ENCODE results near the gene CNN3. TPM values are rescaled to one million over a fixed set of nuclear protein-coding genes. Genes with fewer than 3 reads are reported as not detected.

The CNN3 gene
- total RNA-seq (2022; extraction: Qiagen RNA extraction), result 48.0 to 59.9 TPM (median 53.0 TPM) in 5 replicates

DNA sequence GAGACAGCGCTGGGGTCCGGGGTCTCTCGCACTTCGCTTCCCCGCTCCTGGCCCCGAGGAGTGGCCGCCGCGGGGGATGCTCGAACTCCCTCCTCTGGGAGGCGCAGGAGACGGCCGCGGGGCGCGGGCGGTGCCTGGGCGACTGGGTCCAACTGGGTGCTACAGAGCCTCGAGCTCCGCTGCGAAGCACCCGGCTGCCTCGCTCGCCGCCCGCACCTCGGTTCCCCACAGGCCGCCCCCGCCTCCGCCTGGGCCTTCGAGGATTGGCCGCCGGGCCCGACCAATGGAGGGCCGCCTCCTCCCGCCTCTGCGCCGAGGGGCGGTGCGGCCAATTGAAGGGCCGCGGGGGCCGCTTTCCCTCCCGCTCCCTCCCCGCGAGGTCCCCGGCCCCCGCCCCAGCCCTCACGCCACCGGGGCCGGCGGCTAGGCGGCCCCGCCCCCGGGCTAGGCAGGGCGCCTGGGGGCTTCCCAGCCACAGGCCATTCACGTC lies at the start of gene CNN3:
Gene CNN3, minus strand, starts transcription at position 196 of the 490 bp plus-strand sequence. CDS start 216 bp downstream, outside the sequence.

Other genes with a start within 250 kb of the CNN3 start
- 1.2 to 2.1 TPM (median 1.9 TPM) in 5 replicates for gene SLC44A3, start 106.8 kb downstream of the CNN3 start, total RNA-seq (2022; extraction: Qiagen RNA extraction)
- 4.0 to 8.4 TPM (median 7.3 TPM) in 5 replicates for gene ALG14, start 145.8 kb upstream of the CNN3 start, total RNA-seq (2022; extraction: Qiagen RNA extraction)
- 7.2 to 13.5 TPM (median 10.6 TPM) in 5 replicates for gene TLCD4, start 190.2 kb upstream of the CNN3 start, total RNA-seq (2022; extraction: Qiagen RNA extraction)

All from A549 treated with CORT108297 at 1 μM for 4 hours (cell line).